B cell (primary cell): Measurements from ENCODE around the gene LRCOL1.

Experiments used
- CTCF ChIP-seq: fragments of 200-600 bp; IDR thresholded peaks from one replicate; pipeline ENCODE4 v1.8.0; 2022; ENCODE audit warnings: antibody characterized with exemption, mild to moderate bottlenecking
- EZH2 ChIP-seq: IDR thresholded peaks from 2 replicates; pipeline ENCODE4 v1.6.1; 2012; ENCODE audit warnings: borderline replicate concordance, low read depth, mild to moderate bottlenecking, moderate library complexity, low read length; ENCODE audit not compliant: insufficient read depth, poor library complexity, severe bottlenecking

- TF ChIP-seq CTCF (no peak), EZH2 (no peak)
These were observed 9.2 kb upstream of the LRCOL1 start for GRCh38 chr12:132619386-132620112.
